Measurements from ENCODE around the gene HOXA5. TPM values are rescaled to one million over a fixed set of nuclear protein-coding genes. Genes with fewer than 3 reads are reported as not detected.

The HOXA5 gene
- total RNA-seq, 1 experiment from 2014 or later = 7.5 TPM

DNA sequence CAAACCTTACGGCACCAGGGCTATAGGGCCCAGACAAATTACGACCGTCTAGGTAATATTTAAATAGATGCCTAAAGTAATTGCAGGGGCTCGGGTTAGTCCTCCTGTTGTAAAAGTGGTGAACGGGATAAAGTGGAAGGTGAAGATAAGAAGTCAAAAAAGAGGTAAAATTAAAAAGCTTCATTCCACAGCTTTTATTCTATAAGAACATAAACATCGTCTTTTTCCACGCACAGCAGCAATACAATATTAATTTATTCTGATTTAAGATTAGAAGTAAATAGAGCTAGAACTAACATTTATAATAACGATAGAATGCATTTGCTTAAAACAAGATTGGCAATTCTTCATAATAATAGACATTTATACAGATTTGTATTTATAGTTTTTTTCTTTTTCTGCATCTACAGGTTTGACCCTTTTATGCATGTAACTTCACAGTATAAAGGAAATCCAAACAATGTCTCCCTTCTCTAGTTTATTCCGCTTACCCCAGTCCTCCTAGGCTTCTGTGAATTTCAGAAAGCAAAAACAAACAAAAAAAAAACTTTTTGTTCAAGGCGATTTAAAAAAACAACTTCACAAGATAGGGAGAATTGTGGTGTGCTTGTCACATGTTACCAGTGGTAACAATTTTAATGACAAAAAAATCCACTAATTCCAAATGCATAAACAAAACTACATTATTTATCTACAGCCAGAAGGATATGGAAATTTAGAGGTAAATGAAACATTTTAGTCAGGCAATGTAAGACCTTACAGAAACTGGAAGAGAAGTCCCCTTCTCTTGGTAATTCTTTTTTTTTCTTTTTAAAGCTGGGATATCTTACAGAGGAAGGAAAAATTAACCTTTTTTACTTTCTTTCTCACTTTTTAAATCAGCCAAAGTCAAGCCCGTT, 27.2 kb upstream of the HOXA5 start:
- CTCF ChIA-PET = interaction anchor here (0.6 to 0.9 kb wide), 2 partner anchors 9 to 24 kb away, joined by 3 to 5 read pairs; no protein-coding TSS in a partner anchor
- ATAC-seq (no peak), DNase-seq (peak; percentile 1)
- H3K27me3 ChIP-seq (ENCODE audit: low read length) = no peaks in the 10 kb centered on the region
- peak overlapping the region; percentile 84 for H3K4me3 ChIP-seq (ENCODE audit: low read length)
- peak overlapping the region; percentile 93 for H3K4me2 ChIP-seq (ENCODE audit: low read length)
- H3K9ac ChIP-seq (ENCODE audit: low read length) = peak overlapping the region; percentile 90
- H3K9me3 ChIP-seq (ENCODE audit: low read length) = no peaks in the 10 kb centered on the region
- no peaks in the 10 kb centered on the region for H3K9me2 ChIP-seq (replicated peaks; ENCODE audit: low read length)
- H3K27ac ChIP-seq (ENCODE audit: low read length) = peak overlapping the region; percentile 97
- H3K36me3 ChIP-seq (ENCODE audit: low read depth, low read length) = 0 out of 2 replicates have a peak, but pooled peaks cover 4% of the 10 kb centered on the region
- intact Hi-C loops (cut with micrococcal nuclease) = no loop called here
- H4K20me1 ChIP-seq (ENCODE audit: low read length) = no peaks in the 10 kb centered on the region
- no peaks in the 10 kb centered on the region for H3F3A ChIP-seq (ENCODE audit: low read length, unreplicated experiment)
- TSS peak; percentile 22 for BruUV-seq (replicated peaks)
- no peak overlapping the region for H2AFZ ChIP-seq (ENCODE audit: low read length)
- peaks cover 100% of the 10 kb centered on the region for H3K79me2 ChIP-seq (ENCODE audit: low read length)
- peaks cover 20% of the 10 kb centered on the region for H3K4me1 ChIP-seq (ENCODE audit: insufficient read depth, low read length)
- POLR2A ChIA-PET (ENCODE audit: unreplicated experiment) = interaction anchor here (0.6 to 0.7 kb wide), 2 partner anchors 16 to 603 kb away, joined by 4 to 5 read pairs; no protein-coding TSS in a partner anchor
- TF ChIP-seq, protein P1, sequence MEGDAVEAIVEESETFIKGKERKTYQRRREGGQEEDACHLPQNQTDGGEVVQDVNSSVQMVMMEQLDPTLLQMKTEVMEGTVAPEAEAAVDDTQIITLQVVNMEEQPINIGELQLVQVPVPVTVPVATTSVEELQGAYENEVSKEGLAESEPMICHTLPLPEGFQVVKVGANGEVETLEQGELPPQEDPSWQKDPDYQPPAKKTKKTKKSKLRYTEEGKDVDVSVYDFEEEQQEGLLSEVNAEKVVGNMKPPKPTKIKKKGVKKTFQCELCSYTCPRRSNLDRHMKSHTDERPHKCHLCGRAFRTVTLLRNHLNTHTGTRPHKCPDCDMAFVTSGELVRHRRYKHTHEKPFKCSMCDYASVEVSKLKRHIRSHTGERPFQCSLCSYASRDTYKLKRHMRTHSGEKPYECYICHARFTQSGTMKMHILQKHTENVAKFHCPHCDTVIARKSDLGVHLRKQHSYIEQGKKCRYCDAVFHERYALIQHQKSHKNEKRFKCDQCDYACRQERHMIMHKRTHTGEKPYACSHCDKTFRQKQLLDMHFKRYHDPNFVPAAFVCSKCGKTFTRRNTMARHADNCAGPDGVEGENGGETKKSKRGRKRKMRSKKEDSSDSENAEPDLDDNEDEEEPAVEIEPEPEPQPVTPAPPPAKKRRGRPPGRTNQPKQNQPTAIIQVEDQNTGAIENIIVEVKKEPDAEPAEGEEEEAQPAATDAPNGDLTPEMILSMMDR (conservative IDR thresholded peaks at IDR 0.05; ENCODE audit: low read depth, low read length) = no peak

DNA sequence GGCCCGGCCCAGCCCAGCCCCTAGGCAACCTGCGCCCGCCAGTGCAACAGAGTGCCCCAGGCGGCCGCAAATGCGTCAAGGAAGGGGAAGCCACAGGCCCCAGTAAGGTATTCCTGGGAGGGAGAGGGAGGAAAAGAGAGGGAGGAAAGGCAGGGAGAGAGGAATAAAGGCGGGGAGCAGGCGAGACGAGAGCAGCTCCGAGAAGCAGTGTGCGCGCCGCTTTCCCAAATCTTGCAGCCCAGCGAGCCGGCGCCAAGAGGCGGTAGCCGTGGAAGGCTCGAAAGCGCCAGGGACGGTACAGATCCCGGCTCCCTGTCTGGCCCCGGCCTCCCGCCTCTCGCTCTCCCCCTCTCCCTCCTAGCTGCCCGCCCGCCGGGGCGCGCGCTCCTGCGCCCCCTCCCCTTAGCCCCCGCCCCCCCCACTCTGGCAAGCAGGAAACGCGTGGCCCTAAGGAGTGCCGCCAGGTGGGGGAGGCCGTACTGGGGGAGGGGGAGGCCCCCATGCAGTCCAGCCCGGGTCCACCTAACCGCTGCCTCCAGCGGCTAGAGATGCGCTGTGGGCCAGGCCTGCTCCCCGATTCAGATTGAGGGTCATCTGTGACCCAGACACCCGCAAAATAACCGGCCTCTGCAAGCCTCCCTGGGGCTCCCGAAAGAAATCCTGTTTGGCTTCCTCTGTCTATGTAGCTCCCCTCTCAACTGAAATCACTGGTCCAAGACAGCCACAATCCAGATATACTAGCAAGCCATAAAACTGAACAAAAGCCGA, 26.4 kb upstream of the HOXA5 start:
- peak overlapping the region; percentile 93 for H3K4me2 ChIP-seq (ENCODE audit: low read length)
- no peak for TF ChIP-seq EZH2phosphoT487 (IDR thresholded peaks at IDR 0.05; ENCODE audit: borderline replicate concordance, low read length)
- TF ChIP-seq, protein P1 (conservative IDR thresholded peaks at IDR 0.05; ENCODE audit: low read depth, low read length) = no peak
- TF ChIP-seq EZH2 (IDR thresholded peaks at IDR 0.05; ENCODE audit: low read length, unreplicated experiment) = no peak
- H3K4me3 ChIP-seq (ENCODE audit: low read length) = peak overlapping the region; percentile 84
- peak overlapping the region; percentile 90 for H3K9ac ChIP-seq (ENCODE audit: low read length)
- peak; percentile 62 for DNase-seq
- 0 out of 2 replicates have a peak, but pooled peaks cover 4% of the 10 kb centered on the region for H3K36me3 ChIP-seq (ENCODE audit: low read depth, low read length)
- no peak overlapping the region for H2AFZ ChIP-seq (ENCODE audit: low read length)
- POLR2A ChIA-PET (ENCODE audit: unreplicated experiment) = interaction anchor here (0.7 kb wide), 1 partner anchor 17 kb away, joined by 5 read pairs; no protein-coding TSS in a partner anchor
- H3K9me2 ChIP-seq (replicated peaks; ENCODE audit: low read length) = no peaks in the 10 kb centered on the region
- peaks cover 17% of the 10 kb centered on the region for H3K4me1 ChIP-seq (ENCODE audit: insufficient read depth, low read length)
- peaks cover 100% of the 10 kb centered on the region for H3K79me2 ChIP-seq (ENCODE audit: low read length)
- peak; percentile 0 for ATAC-seq
- H3K27me3 ChIP-seq (ENCODE audit: low read length) = no peaks in the 10 kb centered on the region
- no peaks in the 10 kb centered on the region for H3F3A ChIP-seq (ENCODE audit: low read length, unreplicated experiment)
- no TSS peak for BruUV-seq (replicated peaks)
- intact Hi-C loops (cut with micrococcal nuclease) = loop anchor here (1.0 to 5.0 kb wide), 4 partner anchors 10 to 1013 kb away; partner anchors contain the start of genes CBX3, HNRNPA2B1 and HOXA13
- peak overlapping the region; percentile 97 for H3K27ac ChIP-seq (ENCODE audit: low read length)
- CTCF ChIA-PET = interaction anchor here (0.9 kb wide), 1 partner anchor 25 kb away, joined by 3 read pairs; no protein-coding TSS in a partner anchor
- no peaks in the 10 kb centered on the region for H4K20me1 ChIP-seq (ENCODE audit: low read length)
- H3K9me3 ChIP-seq (ENCODE audit: low read length) = no peaks in the 10 kb centered on the region

Data from PC-3 (cell line).